Esophagus muscularis mucosa (tissue), 4 donors: ENCODE measurements around the gene NUCB1. TPM values are rescaled to one million over a fixed set of nuclear protein-coding genes. Genes with fewer than 3 reads are reported as not detected.

Source experiments
- DNase-seq: peaks from one replicate; pipeline ENCODE4 v3.0.0-alpha.2; 2017; ENCODE audit errors: extremely low spot score
- H3K27ac ChIP-seq, 4 donors: fragments of 200-600 bp; sonication (generic); replicated peaks in 1 of 4; 1 replicate in 3 of 4; 2 replicates in 1 of 4; pipeline ENCODE4 v1.5.1; 2016 to 2019; ENCODE audit warnings: mild to moderate bottlenecking in 1 of 4
- H3K27me3 ChIP-seq, 4 donors: fragments of 200-600 bp; sonication (generic); one replicate each; pipeline versions ENCODE4 v1.5.1 to v1.6.0; 2016 to 2019
- H3K36me3 ChIP-seq, 4 donors: fragments of 200-600 bp; sonication (generic); one replicate each; pipeline ENCODE4 v1.5.1; 2016 to 2019
- H3K4me1 ChIP-seq, 4 donors: fragments of 200-600 bp; sonication (generic); one replicate each; pipeline ENCODE4 v1.5.1; 2016 to 2019
- H3K4me3 ChIP-seq, 4 donors: fragments of 200-600 bp; sonication (generic); 1 replicate in 2 of 4; 2 replicates in 2 of 4; pipeline ENCODE4 v1.5.1; 2016 to 2019; ENCODE audit warnings: mild to moderate bottlenecking in 4 of 4, moderate library complexity in 1 of 4
- H3K9me3 ChIP-seq, 4 donors: fragments of 200-600 bp; sonication (generic); 1 replicate in 3 of 4; 2 replicates in 1 of 4; pipeline ENCODE4 v1.5.1; 2016 to 2019
- EP300 ChIP-seq: sonication (generic); formaldehyde crosslinking; IDR thresholded peaks from one replicate; pipeline ENCODE4 v1.6.1; 2017; ENCODE audit warnings: antibody characterized with exemption
- POLR2A ChIP-seq: fragments of 450-650 bp; IDR thresholded peaks from one replicate; pipeline ENCODE4 v1.6.1; 2017; ENCODE audit warnings: antibody characterized with exemption, moderate library complexity, mild to moderate bottlenecking, low read depth
- POLR2AphosphoS5 ChIP-seq, 2 donors: sonication (generic); formaldehyde crosslinking; IDR thresholded peaks; one replicate each; pipeline ENCODE4 v1.6.1; 2017; ENCODE audit warnings: antibody characterized with exemption in 2 of 2
- WGBS: methylation state at CpG from one replicate; pipeline ENCODE4 v1.1.5; 2018; 5-methylcytosine and 5-hydroxymethylcytosine counted together
- intact Hi-C: fragments of 100-400 bp; cut with DNase I; formaldehyde crosslinking; loops from one replicate; pipeline ENCODE4 v1.15.1; 2023
- total RNA-seq, 4 donors: library from RNA; depleted of rRNA; stranded (reverse); fragments of >200 nt; gene quantifications; one replicate each; pipeline versions ENCODE4 v1.1.0 to v1.2.1, GENCODE V29; 2016
- TF ChIP-seq, protein P1 (sequence below), 3 experiments: fragments of 200-600 bp in 2 of 3; fragments of 450-650 bp in 1 of 3; sonication (generic) in 2 of 3; IDR thresholded peaks; one replicate each; pipeline ENCODE4 v1.5.1; 2017 to 2019; ENCODE audit warnings: antibody characterized with exemption in 3 of 3, mild to moderate bottlenecking in 2 of 3, moderate library complexity in 1 of 3

NUCB1 gene
- total RNA-seq, 4 donors from 2014 or later, result 179 to 356 (median 284) TPM

DNA sequence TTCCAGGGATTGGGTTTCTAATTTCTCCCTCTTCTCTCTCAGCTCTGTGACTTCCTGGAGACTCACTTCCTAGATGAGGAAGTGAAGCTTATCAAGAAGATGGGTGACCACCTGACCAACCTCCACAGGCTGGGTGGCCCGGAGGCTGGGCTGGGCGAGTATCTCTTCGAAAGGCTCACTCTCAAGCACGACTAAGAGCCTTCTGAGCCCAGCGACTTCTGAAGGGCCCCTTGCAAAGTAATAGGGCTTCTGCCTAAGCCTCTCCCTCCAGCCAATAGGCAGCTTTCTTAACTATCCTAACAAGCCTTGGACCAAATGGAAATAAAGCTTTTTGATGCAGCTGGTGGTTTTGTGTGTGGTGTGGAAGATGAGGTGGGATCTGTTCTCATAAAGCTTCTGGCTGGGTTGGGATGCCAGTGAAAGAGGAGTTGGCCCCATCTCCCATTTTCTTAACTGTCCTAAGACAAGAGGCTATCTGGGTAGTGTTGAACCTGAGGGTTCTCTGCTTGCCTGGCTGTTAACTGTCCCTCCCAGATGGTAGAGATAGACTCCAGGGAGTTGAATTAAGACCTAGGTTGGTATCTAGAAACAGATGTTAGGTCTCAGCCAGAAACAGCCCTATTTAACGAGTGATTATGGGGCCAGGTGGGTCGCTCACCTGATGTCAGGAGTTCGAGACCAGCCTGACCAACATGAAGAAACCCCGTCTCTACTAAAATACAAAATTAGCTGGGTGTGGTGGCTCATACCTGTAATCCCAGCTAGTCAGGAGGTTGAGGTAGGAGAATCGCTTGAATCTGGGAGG is 66.6 kb downstream of the NUCB1 start:
- H3K4me3 ChIP-seq, result peak overlapping the region; percentile 72 to 94 (median 76)
- intact Hi-C loops, result loop anchor here (5.0 kb wide), 1 partner anchor 94 kb away; the partner anchor contains the start of gene PPP1R15A
- H3K27me3 ChIP-seq, result no peaks in the 10 kb centered on the region
- no peak for DNase-seq
- H3K9me3 ChIP-seq, result no peaks in the 10 kb centered on the region
- peaks cover 53 to 73% (median 69%) of the 10 kb centered on the region in 4 donors for H3K4me1 ChIP-seq
- peak overlapping the region; percentile 92 to 94 (median 93) for H3K27ac ChIP-seq
- peaks cover 13 to 61% (median 49%) of the 10 kb centered on the region in 4 donors for H3K36me3 ChIP-seq
- 83% methylated on average over 10 of the region's 10 CpGs for WGBS
- no peak for TF ChIP-seq POLR2A
- TF ChIP-seq, protein P1, sequence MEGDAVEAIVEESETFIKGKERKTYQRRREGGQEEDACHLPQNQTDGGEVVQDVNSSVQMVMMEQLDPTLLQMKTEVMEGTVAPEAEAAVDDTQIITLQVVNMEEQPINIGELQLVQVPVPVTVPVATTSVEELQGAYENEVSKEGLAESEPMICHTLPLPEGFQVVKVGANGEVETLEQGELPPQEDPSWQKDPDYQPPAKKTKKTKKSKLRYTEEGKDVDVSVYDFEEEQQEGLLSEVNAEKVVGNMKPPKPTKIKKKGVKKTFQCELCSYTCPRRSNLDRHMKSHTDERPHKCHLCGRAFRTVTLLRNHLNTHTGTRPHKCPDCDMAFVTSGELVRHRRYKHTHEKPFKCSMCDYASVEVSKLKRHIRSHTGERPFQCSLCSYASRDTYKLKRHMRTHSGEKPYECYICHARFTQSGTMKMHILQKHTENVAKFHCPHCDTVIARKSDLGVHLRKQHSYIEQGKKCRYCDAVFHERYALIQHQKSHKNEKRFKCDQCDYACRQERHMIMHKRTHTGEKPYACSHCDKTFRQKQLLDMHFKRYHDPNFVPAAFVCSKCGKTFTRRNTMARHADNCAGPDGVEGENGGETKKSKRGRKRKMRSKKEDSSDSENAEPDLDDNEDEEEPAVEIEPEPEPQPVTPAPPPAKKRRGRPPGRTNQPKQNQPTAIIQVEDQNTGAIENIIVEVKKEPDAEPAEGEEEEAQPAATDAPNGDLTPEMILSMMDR (IDR thresholded peaks at IDR 0.05), result no peak
- TF ChIP-seq POLR2AphosphoS5 (IDR thresholded peaks at IDR 0.05), result no peak
- no peak for TF ChIP-seq EP300

GRCh38 chr19:48967346-48968178 is 67.5 kb downstream of the NUCB1 start:
- 74% methylated on average over 14 of the region's 14 CpGs for WGBS
- peaks cover 16 to 69% (median 57%) of the 10 kb centered on the region in 4 donors for H3K36me3 ChIP-seq
- no peaks in the 10 kb centered on the region for H3K9me3 ChIP-seq
- H3K27me3 ChIP-seq, result no peaks in the 10 kb centered on the region
- peak overlapping the region; percentile 92 to 94 (median 93) for H3K27ac ChIP-seq
- H3K4me1 ChIP-seq, result peaks cover 49 to 65% (median 61%) of the 10 kb centered on the region in 4 donors
- peak overlapping the region; percentile 72 to 94 (median 76) for H3K4me3 ChIP-seq
- no peak for DNase-seq
- TF ChIP-seq, protein P1 (IDR thresholded peaks at IDR 0.05), result no peak
- TF ChIP-seq POLR2AphosphoS5 (IDR thresholded peaks at IDR 0.05), result peak in 1 of 2 donors; percentile 15
- intact Hi-C loops, result loop anchor here (5.0 kb wide), 1 partner anchor 95 kb away; the partner anchor contains the start of gene PPP1R15A

DNA sequence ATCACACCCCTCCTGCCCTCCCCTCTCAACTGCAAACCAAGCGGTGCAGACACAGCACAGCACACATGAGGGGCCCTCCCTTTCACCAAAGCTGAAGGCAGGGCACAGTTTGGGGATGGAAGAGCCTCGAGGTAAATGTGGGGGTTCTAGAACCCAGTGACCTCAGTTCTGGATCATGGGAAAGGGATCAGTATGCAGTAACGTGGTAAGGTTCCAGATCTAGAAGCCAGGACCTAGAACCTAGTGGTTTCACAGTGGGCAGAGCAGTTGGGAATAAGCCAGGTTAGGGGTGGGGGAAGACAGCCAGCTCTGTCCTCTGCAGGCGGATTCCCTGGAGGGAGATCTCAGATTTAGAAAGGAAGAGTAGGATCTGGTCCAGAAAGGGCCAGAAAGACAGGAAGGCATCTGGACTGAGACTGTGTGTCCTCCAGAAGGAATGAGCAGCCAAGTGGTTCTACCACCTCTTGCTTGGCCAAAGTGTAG is 68.1 kb downstream of the NUCB1 start:
- Histone ChIP-seq H3K36me3 (peaks cover 20 to 75% (median 64%) of the 10 kb centered on the region in 4 donors), H3K4me1 (peaks cover 47 to 58% (median 55%) of the 10 kb centered on the region in 4 donors), H3K27me3 (no peaks in the 10 kb centered on the region), H3K27ac (peak overlapping the region; percentile 53 to 93 (median 92)), H3K4me3 (no peak overlapping the region), H3K9me3 (no peaks in the 10 kb centered on the region)
- TF ChIP-seq POLR2AphosphoS5 (IDR thresholded peaks at IDR 0.05), result no peak
- no peak for TF ChIP-seq POLR2A
- no peak for TF ChIP-seq EP300
- TF ChIP-seq, protein P1 (IDR thresholded peaks at IDR 0.05), result no peak
- DNase-seq, result no peak
- intact Hi-C loops, result loop anchor here (5.0 kb wide), 1 partner anchor 96 kb away; the partner anchor contains the start of gene PPP1R15A
- WGBS, result 62% methylated on average over 4 of the region's 4 CpGs

DNA sequence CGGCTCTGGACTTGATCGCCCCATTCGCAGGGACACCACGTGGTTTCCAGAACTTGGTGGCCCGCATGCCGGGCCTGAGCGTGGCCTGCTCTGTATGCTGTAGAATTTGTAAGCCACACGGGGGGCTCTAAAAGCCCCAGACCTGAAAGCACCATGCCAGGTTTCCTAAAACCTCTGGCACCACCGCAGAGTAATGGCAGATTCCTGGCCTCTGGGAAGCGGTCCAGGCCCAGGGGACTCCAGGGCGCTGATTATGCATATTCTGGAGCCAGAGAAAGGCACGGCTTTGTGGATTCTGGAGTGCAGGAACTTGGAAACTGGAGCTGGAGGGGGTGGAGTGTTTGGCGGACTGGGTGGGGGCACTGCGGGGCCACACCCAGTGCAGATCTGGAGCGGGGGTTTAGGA is 68.7 kb downstream of the NUCB1 start:
- TF ChIP-seq, protein P1 (IDR thresholded peaks at IDR 0.05), result no peak
- no peak for TF ChIP-seq EP300
- no peak for TF ChIP-seq POLR2AphosphoS5 (IDR thresholded peaks at IDR 0.05)
- no peak for TF ChIP-seq POLR2A
- H3K4me3 ChIP-seq, result no peak overlapping the region
- no peaks in the 10 kb centered on the region for H3K9me3 ChIP-seq
- peak overlapping the region in 3 of 4 donors; percentile 17 to 93 (median 93) for H3K27ac ChIP-seq
- H3K36me3 ChIP-seq, result peaks cover 26 to 81% (median 70%) of the 10 kb centered on the region in 4 donors
- peaks cover 41 to 52% (median 49%) of the 10 kb centered on the region in 4 donors for H3K4me1 ChIP-seq
- intact Hi-C loops, result loop anchor here (5.0 kb wide), 1 partner anchor 97 kb away; the partner anchor contains the start of gene PPP1R15A
- H3K27me3 ChIP-seq, result no peaks in the 10 kb centered on the region
- WGBS, result 55% methylated on average over 5 of the region's 15 CpGs
- no peak for DNase-seq
